SU-DHL-6 (cell line): ENCODE results near the gene TRIM32.

Experiments used
- H2AFZ ChIP-seq: fragments of 200-600 bp; sonication (generic); 2 replicates; pipeline ENCODE4 v1.6.1; 2014; ENCODE audit warnings: low read depth, mild to moderate bottlenecking, moderate library complexity, mixed read lengths, antibody characterized with exemption, low read length; ENCODE audit not compliant: severe bottlenecking
- H3F3A ChIP-seq: fragments of 200-600 bp; shearing (Covaris generic); 2 replicates; pipeline ENCODE4 v1.6.0; 2016; ENCODE audit warnings: antibody characterized with exemption, mild to moderate bottlenecking; ENCODE audit not compliant: insufficient read depth
- H3K27ac ChIP-seq: fragments of 200-600 bp; sonication (generic); 2 replicates; pipeline ENCODE4 v1.5.1; 2016; ENCODE audit warnings: low read depth, mild to moderate bottlenecking, low read length, moderate library complexity, mixed read lengths
- H3K27me3 ChIP-seq: fragments of 200-600 bp; sonication (generic), shearing (Covaris generic); 2 replicates; pipeline ENCODE4 v1.6.0; 2014; ENCODE audit warnings: mild to moderate bottlenecking, low read length
- H3K36me3 ChIP-seq: fragments of 200-600 bp; sonication (generic); 2 replicates; pipeline ENCODE4 v1.6.1; 2014; ENCODE audit warnings: mild to moderate bottlenecking, low read length, mixed read lengths
- H3K4me2 ChIP-seq: fragments of 300-600, 200-600 bp; shearing (Covaris generic), sonication (generic); 2 replicates; pipeline ENCODE4 v1.6.0; 2014; ENCODE audit warnings: low read length, low read depth, mild to moderate bottlenecking; ENCODE audit not compliant: poor library complexity, severe bottlenecking
- H3K4me3 ChIP-seq: fragments of 200-600 bp; sonication (generic); 2 replicates; pipeline ENCODE4 v1.5.1; 2014; ENCODE audit warnings: antibody characterized with exemption, low read length, mild to moderate bottlenecking, mixed read lengths; ENCODE audit not compliant: insufficient read depth, poor library complexity, severe bottlenecking
- H3K79me2 ChIP-seq: fragments of 200-600 bp; sonication (generic); 2 replicates; pipeline ENCODE4 v1.6.1; 2014; ENCODE audit warnings: mild to moderate bottlenecking, low read length, moderate library complexity; ENCODE audit not compliant: insufficient read depth
- H3K9ac ChIP-seq: fragments of 200-600 bp; sonication (generic); 2 replicates; pipeline ENCODE4 v1.7.0; 2014; ENCODE audit warnings: mild to moderate bottlenecking, low read length
- H3K9me2 ChIP-seq: fragments of 200-600 bp; sonication (generic); replicated peaks from 2 replicates; pipeline ENCODE4 v1.6.1; 2014; ENCODE audit warnings: low read length; ENCODE audit not compliant: insufficient read depth
- H3K9me3 ChIP-seq: fragments of 200-600 bp; sonication (generic); 2 replicates; pipeline ENCODE4 v1.6.1; 2014; ENCODE audit warnings: low read length, mixed read lengths; ENCODE audit not compliant: insufficient read depth
- H4K20me1 ChIP-seq: fragments of 200-600 bp; sonication (generic); 2 replicates; pipeline ENCODE4 v1.6.1; 2014; ENCODE audit warnings: low read depth, mild to moderate bottlenecking, antibody characterized with exemption, low read length, moderate library complexity, mixed read lengths
- CTCF ChIP-seq: fragments of 200-600 bp; sonication (generic); IDR thresholded peaks from one replicate; pipeline ENCODE4 v1.5.1; 2017; ENCODE audit warnings: antibody characterized with exemption, mild to moderate bottlenecking, low read length, moderate library complexity; ENCODE audit not compliant: insufficient read depth, poor library complexity, severe bottlenecking
- EZH2phosphoT487 ChIP-seq: fragments of 200-600 bp; sonication (generic), shearing (Covaris generic); conservative IDR thresholded peaks from 2 replicates; pipeline ENCODE4 v1.6.1; 2018; ENCODE audit warnings: mild to moderate bottlenecking, antibody characterized with exemption, low read length, moderate library complexity, mixed read lengths

The TRIM32 gene

DNA sequence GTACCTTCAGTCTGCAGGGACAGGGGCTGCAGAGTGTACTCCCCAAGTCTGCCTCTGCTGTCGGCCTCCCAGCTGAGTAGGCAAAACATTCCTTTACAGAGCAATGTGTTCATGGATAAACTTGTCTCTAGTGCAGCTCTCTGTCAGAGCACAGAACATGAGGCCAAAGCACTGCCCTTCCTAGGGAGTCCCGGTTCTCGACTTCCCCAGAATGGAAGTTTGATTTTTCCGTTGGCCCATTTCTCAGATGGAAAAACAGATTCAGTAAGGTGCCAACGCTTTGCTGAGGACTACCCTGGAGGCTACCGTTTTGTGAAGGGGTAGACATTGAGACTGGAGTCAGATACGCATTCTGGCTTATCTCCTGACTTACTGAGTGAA is 422 bp upstream of the TRIM32 start:
- peaks cover 42% of the 10 kb centered on the region for H3K79me2 ChIP-seq

DNA sequence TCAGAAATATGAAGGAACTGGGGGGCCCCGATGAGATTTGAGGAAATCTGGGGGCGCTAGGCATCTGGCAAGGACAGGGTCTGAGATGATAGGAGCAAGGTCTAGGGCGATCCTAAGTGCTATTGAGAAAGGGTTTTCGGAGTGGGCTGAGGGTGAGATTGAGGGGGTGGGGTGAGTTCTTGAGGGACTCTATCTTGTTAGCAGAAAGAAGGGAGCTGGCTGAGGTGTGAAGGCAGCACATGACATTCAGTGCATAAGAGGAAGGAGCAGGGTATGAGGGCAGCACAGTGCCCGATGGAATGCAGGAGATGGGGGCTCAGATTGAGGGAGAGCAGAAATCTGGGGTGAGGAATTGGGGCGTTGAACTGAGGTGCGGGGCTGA is 640 bp downstream of the TRIM32 start:
- H3K9me2 ChIP-seq: no peaks in the 10 kb centered on the region
- H3K4me3 ChIP-seq: peak overlapping the region; percentile 94
- H2AFZ ChIP-seq: no peak overlapping the region
- peaks cover 4% of the 10 kb centered on the region; the same call in 1 of the 2 replicates for H3K9me3 ChIP-seq
- H3K4me2 ChIP-seq: peak overlapping the region; percentile 68
- peaks cover 52% of the 10 kb centered on the region for H3K79me2 ChIP-seq
- peaks cover 5% of the 10 kb centered on the region; the same call in 1 of the 2 replicates for H4K20me1 ChIP-seq
- TF ChIP-seq EZH2phosphoT487: no peak
- TF ChIP-seq CTCF: no peak
- H3F3A ChIP-seq: no peaks in the 10 kb centered on the region
- no peaks in the 10 kb centered on the region for H3K27me3 ChIP-seq
- H3K27ac ChIP-seq: peak overlapping the region; percentile 25; the same call in 1 of the 2 replicates
- no peaks in the 10 kb centered on the region for H3K36me3 ChIP-seq
- H3K9ac ChIP-seq: peak overlapping the region; percentile 61

More for the DNA sequence above, 422 bp upstream of the TRIM32 start:
- H2AFZ ChIP-seq: peak overlapping the region; percentile 77
- peaks cover 4% of the 10 kb centered on the region; the same call in 1 of the 2 replicates for H3K9me3 ChIP-seq
- peak overlapping the region; percentile 68 for H3K4me2 ChIP-seq
- H3K4me3 ChIP-seq: peak overlapping the region; percentile 94
- no peaks in the 10 kb centered on the region for H3K9me2 ChIP-seq
- peak overlapping the region; percentile 61 for H3K9ac ChIP-seq
- H3K36me3 ChIP-seq: no peaks in the 10 kb centered on the region
- peak overlapping the region; percentile 6; the same call in 1 of the 2 replicates for H3K27ac ChIP-seq
- peaks cover 3% of the 10 kb centered on the region; the same call in 1 of the 2 replicates for H4K20me1 ChIP-seq
- no peaks in the 10 kb centered on the region for H3K27me3 ChIP-seq
- TF ChIP-seq CTCF: no peak
- TF ChIP-seq EZH2phosphoT487: no peak
- no peaks in the 10 kb centered on the region for H3F3A ChIP-seq

GRCh38 chr9:116688806-116689485 is 1.8 kb downstream of the TRIM32 start:
- peak overlapping the region; percentile 68 for H3K4me2 ChIP-seq

More at GRCh38 chr9:116688806-116689485, 1.8 kb downstream of the TRIM32 start:
- no peaks in the 10 kb centered on the region for H3K27me3 ChIP-seq
- H3F3A ChIP-seq: no peaks in the 10 kb centered on the region
- H3K9me2 ChIP-seq: no peaks in the 10 kb centered on the region
- no peak overlapping the region for H3K9ac ChIP-seq
- H3K36me3 ChIP-seq: no peaks in the 10 kb centered on the region
- no peak overlapping the region for H3K27ac ChIP-seq
- no peak overlapping the region for H3K4me3 ChIP-seq
- H4K20me1 ChIP-seq: peaks cover 5% of the 10 kb centered on the region; the same call in 1 of the 2 replicates
- no peak overlapping the region for H2AFZ ChIP-seq
- H3K9me3 ChIP-seq: peaks cover under 1% of the 10 kb centered on the region; the same call in 1 of the 2 replicates
- TF ChIP-seq CTCF (no peak), EZH2phosphoT487 (no peak)
- peaks cover 64% of the 10 kb centered on the region for H3K79me2 ChIP-seq
